Heart left ventricle (tissue), 16 donors: ENCODE results near the gene VPS37B. TPM values are rescaled to one million over a fixed set of nuclear protein-coding genes. Genes with fewer than 3 reads are reported as not detected.

Experiments
- ATAC-seq, 4 donors: fragments of 200-7000 bp; cut with Tn5 transposase; one replicate each; pipeline ENCODE4 v1.9.1; 2020 to 2022; ENCODE audit warnings: moderate library complexity in 4 of 4, mild to moderate bottlenecking in 3 of 4, moderate number of reproducible peaks in 1 of 4
- DNase-seq, 5 donors: peaks; one replicate each; pipeline ENCODE4 v3.0.0-alpha.2; 2020
- H3K27ac ChIP-seq, 12 donors: fragments of 200-600 bp; sonication (generic) in 4 of 12; one replicate each; pipeline versions ENCODE4 v1.5.0 to v1.8.0; 2016 to 2022; ENCODE audit warnings: mild to moderate bottlenecking in 2 of 12
- H3K27me3 ChIP-seq, 9 donors: fragments of 200-600 bp; sonication (generic) in 2 of 9; one replicate each; pipeline versions ENCODE4 v1.5.1 to v1.8.0; 2016 to 2022; ENCODE audit warnings: mild to moderate bottlenecking in 3 of 9
- H3K36me3 ChIP-seq, 9 donors: fragments of 200-600 bp; sonication (generic) in 2 of 9; one replicate each; pipeline versions ENCODE4 v1.5.0 to v1.8.0; 2018 to 2022; ENCODE audit warnings: mild to moderate bottlenecking in 2 of 9
- H3K4me1 ChIP-seq, 12 donors: fragments of 200-600 bp; sonication (generic) in 4 of 12; one replicate each; pipeline versions ENCODE4 v1.5.0 to v1.8.0; 2016 to 2022; ENCODE audit warnings: mild to moderate bottlenecking in 3 of 12
- H3K4me3 ChIP-seq, 12 donors: fragments of 200-600 bp; sonication (generic) in 4 of 12; one replicate each; pipeline versions ENCODE4 v1.5.0 to v1.8.0; 2017 to 2022; ENCODE audit warnings: mild to moderate bottlenecking in 9 of 12, moderate library complexity in 4 of 12
- H3K9me3 ChIP-seq, 12 donors: fragments of 200-600 bp; sonication (generic) in 4 of 12; one replicate each; pipeline versions ENCODE4 v1.5.0 to v1.8.0; 2016 to 2022; ENCODE audit warnings: mild to moderate bottlenecking in 1 of 12
- CTCF ChIP-seq, 12 donors: fragments of 200-600 bp; sonication (generic) in 4 of 12; IDR thresholded peaks; one replicate each; pipeline versions ENCODE4 v1.5.0 to v1.8.0; 2018 to 2022; ENCODE audit warnings: antibody characterized with exemption in 12 of 12, mild to moderate bottlenecking in 5 of 12
- POLR2A ChIP-seq, 2 donors: fragments of 450-650 bp; IDR thresholded peaks; one replicate each; pipeline ENCODE4 v1.6.1; 2017; ENCODE audit warnings: antibody characterized with exemption in 2 of 2, mild to moderate bottlenecking in 2 of 2, moderate library complexity in 2 of 2
- WGBS, 4 donors: extraction: QIAGEN DNeasy Blood & Tissue Kit in 2 of 4; methylation state at CpG; one replicate each; pipeline versions ENCODE4 v1.1.5 to v1.1.7; 2013 to 2018; 5-methylcytosine and 5-hydroxymethylcytosine counted together
- intact Hi-C, 10 donors: fragments of 100-400 bp; cut with DNase I; formaldehyde crosslinking; loops; one replicate each; pipeline versions ENCODE4 v1.11.1 to v1.14.2; 2022
- polyA plus RNA-seq, 2 donors: library from polyadenylated mRNA; stranded (reverse); fragments of 200-250 nt; gene quantifications; one replicate each; pipeline ENCODE4 v1.2.3, GENCODE V29; 2013
- total RNA-seq, 9 donors: library from RNA; depleted of rRNA in 2 of 9; stranded (reverse); fragments of >200 nt in 2 of 9; fragmentation: NEBNext Ultra II Directional in 3 of 9; extraction: Animal tissue kit (Norgen Biotek cat#: 25700) in 3 of 9; gene quantifications; one replicate each; pipeline versions ENCODE4 v1.1.0 to v1.2.4, GENCODE V29; 2016 to 2023
- donor health status: ischemic (EF 13 %, LVEDD 7.1; RV severe dilation, severe dysfunction).
- donor health status: healthy with polysubstance abuse.
- donor health status: DM: no; HTN: yes; CAD: no.
- donor health status: DM: no; HTN: no; CAD: no.
- donor health status: ischemic (EF 25% LVEDD 6.9; RV normal size, moderate dysfunction).
- donor health status: ischemic (EF 25% LVEDD 5.7; RV mildly dilated, moderate dysfunction).
- donor health status: healthy.
- donor health status: DM: yes; HTN: yes; CAD: no.
- donor health status: ischemic (EF 35%, LVEDD 5.7; RV mildly dilated, moderate dysfunction).
- donor health status: nonischemic (EF 11% LVEDD 7.7; RV severe dilation, severe dysfunction).
- donor health status: DM: yes; HTN: yes; CAD: no.
- donor health status: PGD.
- donor health status: ischemic (EF 29% LVEDD 5.4; RV normal size, mild dysfunction).
- donor health status: nonischemic (EF 23%, LVEDD 6.1; RV moderate dilation, normal function).

The VPS37B gene
- total and polyA plus RNA-seq, 11 donors = 14.5 to 51.2 (median 21.7) TPM

DNA sequence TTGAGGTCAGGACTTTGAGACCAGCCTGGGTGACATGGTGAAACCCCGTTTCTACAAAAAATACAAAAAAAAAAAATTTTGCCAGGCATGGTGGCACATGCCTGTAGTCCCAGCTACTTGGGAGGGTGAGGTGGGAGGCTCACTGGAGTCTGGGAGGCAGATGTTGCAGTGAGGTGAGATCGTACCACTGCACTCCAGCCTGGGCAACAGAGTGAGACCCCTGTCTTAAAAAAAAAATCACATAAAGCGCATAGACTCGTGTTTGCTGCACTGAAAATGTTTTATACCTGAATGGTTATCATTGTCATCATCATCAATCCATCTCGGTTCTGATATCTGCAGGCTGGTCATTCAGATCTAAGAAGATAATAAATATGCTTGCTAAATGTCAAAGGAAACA, 24.8 kb upstream of the VPS37B start:
- H3K4me1 ChIP-seq = peaks cover 3 to 21% (median 17%) of the 10 kb centered on the region in 12 donors
- intact Hi-C loops = no loop called here
- H3K4me3 ChIP-seq = no peak overlapping the region
- no peaks in the 10 kb centered on the region for H3K27me3 ChIP-seq
- ATAC-seq = no peak
- no peaks in the 10 kb centered on the region for H3K9me3 ChIP-seq
- H3K27ac ChIP-seq = no peak overlapping the region
- H3K36me3 ChIP-seq = peaks cover 0 to 8% (median 0%) of the 10 kb centered on the region in 9 donors
- TF ChIP-seq CTCF (IDR thresholded peaks at IDR 0.05) (no peak), POLR2A (IDR thresholded peaks at IDR 0.05) (no peak)
- DNase-seq = no peak
- 94 to 95% (median 94%) methylated on average over 5 of the region's 5 CpGs for WGBS, 4 donors

DNA sequence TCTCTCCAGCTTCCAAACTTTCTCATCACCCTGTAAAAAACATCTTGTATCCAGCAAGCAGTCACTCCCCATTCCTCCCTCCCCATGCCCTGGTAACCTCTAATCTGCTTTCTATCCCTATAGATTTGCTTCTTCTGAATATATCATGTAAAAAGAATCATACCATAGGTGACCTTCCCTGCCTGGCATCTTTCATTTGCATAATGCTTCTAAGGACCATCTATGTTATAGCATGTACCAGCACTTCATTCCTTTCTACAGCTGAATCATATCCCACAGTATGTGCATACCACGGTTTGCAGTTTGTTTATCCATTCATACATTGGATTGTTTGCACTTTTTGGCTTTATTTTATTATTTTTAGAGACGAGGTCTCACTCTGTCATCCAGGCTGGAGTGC, 22.9 kb upstream of the VPS37B start:
- ATAC-seq = no peak
- Histone ChIP-seq H3K27me3 (no peaks in the 10 kb centered on the region), H3K36me3 (no peaks in the 10 kb centered on the region), H3K4me1 (peaks cover 3 to 21% (median 17%) of the 10 kb centered on the region in 12 donors), H3K9me3 (no peaks in the 10 kb centered on the region), H3K27ac (no peak overlapping the region), H3K4me3 (no peak overlapping the region)
- TF ChIP-seq POLR2A (IDR thresholded peaks at IDR 0.05) = no peak
- no peak for TF ChIP-seq CTCF (IDR thresholded peaks at IDR 0.05)
- DNase-seq = no peak
- WGBS, 4 donors = 86 to 89% (median 88%) methylated on average over 2 of the region's 2 CpGs
- intact Hi-C loops = no loop called here

GRCh38 chr12:122917507-122918121, 21.7 kb upstream of the VPS37B start:
- Histone ChIP-seq H3K9me3 (no peaks in the 10 kb centered on the region), H3K4me3 (no peak overlapping the region), H3K36me3 (no peaks in the 10 kb centered on the region), H3K4me1 (peaks cover 3 to 21% (median 17%) of the 10 kb centered on the region in 12 donors), H3K27ac (peak overlapping the region; percentile 30 to 75 (median 66)), H3K27me3 (no peaks in the 10 kb centered on the region)
- intact Hi-C loops = no loop called here
- WGBS, 4 donors = 6 to 12% (median 9%) methylated on average over 8 to 9 of the region's 9 CpGs
- TF ChIP-seq CTCF (IDR thresholded peaks at IDR 0.05) = no peak
- TF ChIP-seq POLR2A (IDR thresholded peaks at IDR 0.05) = no peak
- peak; percentile 52 to 79 (median 70) for DNase-seq
- peak; percentile 72 to 90 (median 90) for ATAC-seq

- 51 to 59% (median 58%) methylated on average over 12 of the region's 12 CpGs for whole genome bisulfite sequencing, 4 donors
- H3K9me3 ChIP-seq = no peaks in the 10 kb centered on the region
- no peaks in the 10 kb centered on the region for H3K27me3 ChIP-seq
- TF ChIP-seq POLR2A (IDR thresholded peaks at IDR 0.05) (no peak), CTCF (IDR thresholded peaks at IDR 0.05) (no peak)
- DNase-seq = peak in 4 of 5 donors; percentile 70 to 78 (median 74)
- ATAC-seq = peak; percentile 92 to 98 (median 96)
- H3K27ac ChIP-seq = peak overlapping the region; percentile 46 to 93 (median 78)
- H3K36me3 ChIP-seq = no peaks in the 10 kb centered on the region
- intact Hi-C loops = no loop called here
- peaks cover 0 to 18% (median 3%) of the 10 kb centered on the region in 12 donors for H3K4me1 ChIP-seq
- H3K4me3 ChIP-seq = no peak overlapping the region
Observed at GRCh38 chr12:122909442-122910288, 13.7 kb upstream of the VPS37B start.
